ENCODE data around the gene PLXNA2.

Gene PLXNA2

DNA sequence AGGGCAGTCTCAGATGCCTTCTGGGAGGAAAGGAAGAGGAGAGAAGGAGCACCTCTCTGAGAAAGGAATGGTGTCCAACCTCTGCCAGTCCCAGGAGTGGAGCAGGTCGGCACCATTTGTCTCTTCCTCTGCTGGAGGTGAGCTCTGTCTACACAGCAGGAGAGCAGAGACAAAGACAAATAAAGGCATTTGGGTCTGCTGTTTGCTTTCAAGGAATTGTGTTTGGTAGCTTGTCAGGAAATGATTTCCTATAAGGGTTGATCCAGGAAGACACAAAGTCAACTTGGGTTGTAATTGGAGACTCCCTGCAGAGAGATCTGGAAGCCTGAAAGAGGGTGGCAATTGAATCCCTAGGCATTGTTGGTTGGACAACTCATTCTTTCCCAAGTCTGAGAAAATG lies 34.5 kb upstream of the PLXNA2 start:
- FAIRE-seq (no peak), DNase-seq (ENCODE audit: insufficient read length, low spot score) (no peak)
- no peak for TF ChIP-seq POLR2AphosphoS5 (IDR thresholded peaks at IDR 0.05; ENCODE audit: low read depth, low read length)
- TF ChIP-seq PAX5 (IDR thresholded peaks at IDR 0.05; ENCODE audit: insufficient read depth, low read length, severe bottlenecking) = no peak
- no peak for TF ChIP-seq POU2F2 (IDR thresholded peaks at IDR 0.05; ENCODE audit: low read depth, low read length)
- TF ChIP-seq POLR2A (IDR thresholded peaks at IDR 0.05; ENCODE audit: low read depth, low read length) = no peak
- TF ChIP-seq TAF1 (IDR thresholded peaks at IDR 0.05; ENCODE audit: low read depth, low read length) = no peak
- no peak for TF ChIP-seq SPI1 (IDR thresholded peaks at IDR 0.05; ENCODE audit: low read depth, low read length)

DNA sequence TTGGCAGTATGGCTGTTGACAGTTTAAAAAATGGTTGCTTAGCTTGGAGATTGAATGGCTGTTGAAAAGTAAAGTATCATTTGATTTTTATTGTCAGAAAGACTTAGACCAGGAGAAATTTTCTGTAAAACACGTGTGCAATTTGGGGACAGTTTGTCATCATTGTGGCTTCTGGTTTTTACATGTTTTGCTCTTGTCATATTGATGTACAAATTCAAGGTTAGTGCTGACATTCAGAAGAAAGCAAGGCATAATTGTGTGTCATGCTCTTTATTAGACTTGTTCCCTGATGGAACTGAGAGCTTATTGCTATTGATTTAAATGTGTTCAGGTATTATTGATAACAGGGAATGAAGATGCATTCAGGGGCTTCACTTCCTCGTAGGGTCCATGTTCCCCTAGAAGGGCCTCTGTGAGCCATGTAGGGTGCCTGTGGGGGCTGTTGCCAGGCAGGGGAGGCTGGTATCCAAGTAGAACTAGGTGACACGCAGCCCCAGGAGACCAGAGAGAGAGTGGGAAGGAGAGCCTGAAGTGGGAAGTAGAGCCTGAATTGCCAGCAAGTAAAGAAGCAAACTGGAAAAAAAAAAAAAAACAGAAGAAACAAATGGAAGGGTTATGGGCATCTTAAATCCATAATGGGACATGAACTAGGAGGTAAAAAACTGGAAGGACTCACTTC lies 32.7 kb upstream of the PLXNA2 start:
- FAIRE-seq (no peak), DNase-seq (ENCODE audit: insufficient read length, low spot score) (no peak)
- TF ChIP-seq SPI1 (IDR thresholded peaks at IDR 0.05; ENCODE audit: low read depth, low read length) (no peak), POLR2AphosphoS5 (IDR thresholded peaks at IDR 0.05; ENCODE audit: low read depth, low read length) (no peak), POLR2A (IDR thresholded peaks at IDR 0.05; ENCODE audit: low read depth, low read length) (no peak), POU2F2 (IDR thresholded peaks at IDR 0.05; ENCODE audit: low read depth, low read length) (no peak), PAX5 (IDR thresholded peaks at IDR 0.05; ENCODE audit: insufficient read depth, low read length, severe bottlenecking) (no peak), TAF1 (IDR thresholded peaks at IDR 0.05; ENCODE audit: low read depth, low read length) (no peak)

DNA sequence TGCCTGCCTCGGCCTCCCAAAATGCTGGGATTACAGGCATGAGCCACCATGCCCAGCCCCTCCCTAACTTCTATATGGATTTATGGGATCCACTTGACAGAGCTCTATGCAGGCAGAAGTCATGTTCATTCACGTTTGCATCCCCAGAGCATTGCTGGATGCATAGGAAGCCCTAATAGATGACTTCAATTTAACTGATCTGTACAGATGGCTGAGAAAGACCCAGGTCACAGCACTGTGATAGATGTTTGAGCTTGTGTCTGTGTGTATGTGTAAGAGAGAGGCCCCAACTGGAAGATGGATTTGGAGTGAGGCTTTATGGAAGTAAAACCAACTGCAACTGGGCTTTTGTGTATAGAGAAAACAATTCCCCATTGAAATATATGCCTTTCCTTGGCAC lies 30.9 kb upstream of the PLXNA2 start:
- DNase-seq (ENCODE audit: insufficient read length, low spot score) (no peak), FAIRE-seq (no peak)
- no peak for TF ChIP-seq TAF1 (IDR thresholded peaks at IDR 0.05; ENCODE audit: low read depth, low read length)
- TF ChIP-seq POLR2AphosphoS5 (IDR thresholded peaks at IDR 0.05; ENCODE audit: low read depth, low read length) = no peak

DNA sequence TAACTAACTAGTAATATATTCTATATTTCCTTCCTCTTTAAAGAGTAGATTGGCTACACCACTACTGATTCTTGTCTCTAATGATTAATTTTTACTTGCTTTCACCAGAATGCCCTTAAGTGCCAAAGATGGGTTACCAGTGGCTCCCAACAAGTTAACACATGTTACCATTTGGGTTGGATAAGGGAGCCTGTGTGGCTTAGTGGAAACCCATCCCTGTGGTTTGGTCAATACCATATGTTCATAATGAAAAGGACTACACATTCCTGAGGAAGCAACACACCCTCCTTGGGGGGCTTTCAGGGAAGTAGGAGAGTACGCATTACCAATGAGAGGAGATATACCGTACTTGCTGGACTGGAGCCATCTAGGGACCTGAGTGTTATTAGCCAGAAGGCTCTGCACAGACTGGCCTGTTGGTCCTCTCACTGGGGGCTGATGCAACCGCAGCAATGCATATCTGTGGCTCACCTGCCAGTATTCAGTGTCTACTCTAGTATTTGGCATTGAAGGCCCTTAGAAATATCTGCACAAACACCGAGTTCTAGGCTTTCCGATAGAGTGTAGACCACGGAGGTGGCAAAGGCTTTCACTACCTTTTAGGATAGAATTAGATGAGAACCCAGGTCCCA lies 29.3 kb upstream of the PLXNA2 start:
- FAIRE-seq (no peak), DNase-seq (ENCODE audit: insufficient read length, low spot score) (no peak)
- TF ChIP-seq POLR2AphosphoS5 (IDR thresholded peaks at IDR 0.05; ENCODE audit: low read depth, low read length) (no peak), POLR2A (IDR thresholded peaks at IDR 0.05; ENCODE audit: low read depth, low read length) (no peak), SPI1 (IDR thresholded peaks at IDR 0.05; ENCODE audit: low read depth, low read length) (no peak), POU2F2 (IDR thresholded peaks at IDR 0.05; ENCODE audit: low read depth, low read length) (no peak), PAX5 (IDR thresholded peaks at IDR 0.05; ENCODE audit: insufficient read depth, low read length, severe bottlenecking) (no peak), TAF1 (IDR thresholded peaks at IDR 0.05; ENCODE audit: low read depth, low read length) (no peak)

DNA sequence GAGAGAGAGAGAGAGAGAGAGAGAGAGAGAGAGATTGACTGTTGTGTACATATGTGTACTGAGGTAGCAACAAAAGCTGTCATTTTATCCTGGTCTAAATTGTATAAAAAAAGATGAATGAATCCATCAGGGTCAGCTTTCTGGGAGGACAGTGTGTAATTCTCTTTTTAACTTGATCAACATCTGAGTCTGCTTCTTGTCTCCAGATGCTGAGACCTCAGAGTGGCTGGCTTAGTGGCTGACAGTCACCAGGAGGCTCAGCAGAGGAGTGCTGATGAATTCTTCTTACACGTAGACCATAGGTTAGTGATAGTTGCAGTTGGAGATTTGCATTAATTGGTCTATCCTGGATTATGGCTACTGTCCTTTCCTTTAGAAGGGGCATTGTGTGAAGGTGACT lies 28.5 kb upstream of the PLXNA2 start:
- DNase-seq (ENCODE audit: insufficient read length, low spot score) (no peak), FAIRE-seq (no peak)
- no peak for TF ChIP-seq POU2F2 (IDR thresholded peaks at IDR 0.05; ENCODE audit: low read depth, low read length)

DNA sequence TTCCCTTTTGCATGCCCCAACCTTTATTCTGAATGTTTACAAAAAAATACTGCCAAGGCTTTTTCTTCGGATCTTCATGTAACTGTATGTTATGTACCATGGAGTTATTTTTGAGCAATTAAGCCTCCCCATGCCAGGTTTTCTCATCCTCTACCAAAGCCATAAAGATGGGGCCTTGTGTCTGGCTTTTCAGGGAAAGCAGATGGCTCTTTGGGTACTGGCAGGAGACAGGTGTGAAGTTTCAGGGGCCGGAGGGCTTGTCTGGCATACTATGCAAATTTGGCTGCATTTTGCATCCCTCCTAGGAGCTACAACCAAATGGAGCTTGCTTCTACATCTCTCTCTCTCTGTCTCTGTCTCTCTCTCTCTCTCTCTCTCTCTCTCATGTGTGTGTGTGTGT lies 28.1 kb upstream of the PLXNA2 start:
- FAIRE-seq (no peak), DNase-seq (ENCODE audit: insufficient read length, low spot score) (no peak)
- TF ChIP-seq POLR2A (IDR thresholded peaks at IDR 0.05; ENCODE audit: low read depth, low read length) = no peak
- TF ChIP-seq SPI1 (IDR thresholded peaks at IDR 0.05; ENCODE audit: low read depth, low read length) = no peak
- no peak for TF ChIP-seq POLR2AphosphoS5 (IDR thresholded peaks at IDR 0.05; ENCODE audit: low read depth, low read length)
- TF ChIP-seq TAF1 (IDR thresholded peaks at IDR 0.05; ENCODE audit: low read depth, low read length) = no peak
- no peak for TF ChIP-seq PAX5 (IDR thresholded peaks at IDR 0.05; ENCODE audit: insufficient read depth, low read length, severe bottlenecking)
- no peak for TF ChIP-seq POU2F2 (IDR thresholded peaks at IDR 0.05; ENCODE audit: low read depth, low read length)

DNA sequence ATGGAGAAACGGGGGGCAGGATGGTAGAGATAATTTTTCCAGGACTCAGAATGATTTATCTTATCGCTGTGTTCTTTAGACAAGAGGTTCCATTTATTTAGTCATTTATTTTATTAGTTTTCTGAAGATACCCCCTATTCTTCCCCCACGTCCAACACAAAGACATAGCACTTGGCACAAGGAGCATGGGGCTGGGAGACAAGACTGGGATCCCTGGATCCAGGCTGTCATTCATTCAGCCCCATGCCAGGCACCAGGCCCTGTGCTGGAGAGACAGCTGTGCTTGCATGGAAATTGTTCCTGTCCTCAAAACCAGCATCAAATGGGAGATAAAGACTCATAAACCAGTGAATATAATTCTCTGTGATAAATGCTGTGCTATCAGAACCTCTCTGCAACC lies 27.1 kb upstream of the PLXNA2 start:
- no peak for FAIRE-seq
- DNase-seq (ENCODE audit: insufficient read length, low spot score) = no peak
- TF ChIP-seq POLR2A (IDR thresholded peaks at IDR 0.05; ENCODE audit: low read depth, low read length) (no peak), SPI1 (IDR thresholded peaks at IDR 0.05; ENCODE audit: low read depth, low read length) (no peak), POU2F2 (IDR thresholded peaks at IDR 0.05; ENCODE audit: low read depth, low read length) (no peak), POLR2AphosphoS5 (IDR thresholded peaks at IDR 0.05; ENCODE audit: low read depth, low read length) (no peak), TAF1 (IDR thresholded peaks at IDR 0.05; ENCODE audit: low read depth, low read length) (no peak), PAX5 (IDR thresholded peaks at IDR 0.05; ENCODE audit: insufficient read depth, low read length, severe bottlenecking) (no peak)

DNA sequence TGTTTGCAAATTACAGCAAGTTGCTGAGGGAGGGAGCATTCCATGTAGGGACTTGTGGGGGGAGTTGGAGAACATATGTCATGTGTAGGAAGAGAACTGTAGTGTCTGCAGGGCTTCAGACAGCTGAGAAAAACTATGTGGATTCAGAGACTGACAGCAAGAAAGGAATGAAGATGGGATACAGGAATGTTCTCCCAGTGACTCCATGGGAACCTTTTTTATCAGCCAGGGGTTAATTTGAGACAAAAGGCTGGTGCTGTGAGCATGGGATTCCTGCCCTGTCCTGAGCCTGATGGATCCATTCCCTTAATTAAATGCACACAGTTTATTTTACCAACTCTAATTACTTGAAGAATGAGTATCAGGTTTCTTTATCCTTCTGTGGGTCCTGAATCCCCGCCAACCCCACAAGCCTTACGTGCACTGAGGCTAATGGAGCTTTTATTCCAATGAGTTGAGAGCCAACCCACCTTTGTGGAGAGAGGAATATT lies 26.5 kb upstream of the PLXNA2 start:
- no peak for TF ChIP-seq POU2F2 (IDR thresholded peaks at IDR 0.05; ENCODE audit: low read depth, low read length)
- no peak for TF ChIP-seq PAX5 (IDR thresholded peaks at IDR 0.05; ENCODE audit: insufficient read depth, low read length, severe bottlenecking)
- TF ChIP-seq SPI1 (IDR thresholded peaks at IDR 0.05; ENCODE audit: low read depth, low read length) = no peak
- TF ChIP-seq POLR2AphosphoS5 (IDR thresholded peaks at IDR 0.05; ENCODE audit: low read depth, low read length) = no peak
- no peak for TF ChIP-seq POLR2A (IDR thresholded peaks at IDR 0.05; ENCODE audit: low read depth, low read length)
- no peak for TF ChIP-seq TAF1 (IDR thresholded peaks at IDR 0.05; ENCODE audit: low read depth, low read length)
- no peak for FAIRE-seq
- no peak for DNase-seq (ENCODE audit: insufficient read length, low spot score)

DNA sequence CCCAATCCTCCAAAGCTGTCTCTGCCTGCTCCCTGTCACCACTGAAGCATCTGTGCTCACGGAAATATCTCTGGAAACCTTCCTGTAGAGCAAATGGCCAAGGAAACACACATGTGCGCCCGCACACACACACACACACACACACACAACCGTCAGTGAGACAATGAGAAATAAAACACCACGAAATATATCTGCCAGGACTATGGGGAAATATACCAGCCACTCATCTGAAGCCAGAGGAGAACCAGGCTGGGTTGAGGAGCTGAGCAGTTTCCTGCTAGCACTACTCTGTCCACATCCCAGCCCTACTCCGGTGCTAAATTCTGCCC lies 25.1 kb upstream of the PLXNA2 start:
- no peak for DNase-seq (ENCODE audit: insufficient read length, low spot score)
- TF ChIP-seq POU2F2 (IDR thresholded peaks at IDR 0.05; ENCODE audit: low read depth, low read length) = no peak
- TF ChIP-seq POLR2AphosphoS5 (IDR thresholded peaks at IDR 0.05; ENCODE audit: low read depth, low read length) = no peak
- no peak for TF ChIP-seq POLR2A (IDR thresholded peaks at IDR 0.05; ENCODE audit: low read depth, low read length)
- no peak for TF ChIP-seq SPI1 (IDR thresholded peaks at IDR 0.05; ENCODE audit: low read depth, low read length)
- TF ChIP-seq TAF1 (IDR thresholded peaks at IDR 0.05; ENCODE audit: low read depth, low read length) = no peak
- TF ChIP-seq PAX5 (IDR thresholded peaks at IDR 0.05; ENCODE audit: insufficient read depth, low read length, severe bottlenecking) = no peak
- no peak for FAIRE-seq

All from GM12891 (cell line).